HepG2 (cell line): ENCODE data around the gene DSG2. TPM values are rescaled to one million over a fixed set of nuclear protein-coding genes. Genes with fewer than 3 reads are reported as not detected.

Experiments
- AKNA ChIP-seq: sonication (generic); formaldehyde crosslinking; IDR thresholded peaks from 2 replicates; pipeline ENCODE4 v1.4.0; 2020; ENCODE audit warnings: missing genetic modification reagents, borderline replicate concordance
- CBX1 ChIP-seq: IDR thresholded peaks from one replicate; pipeline ENCODE4 v1.6.1; 2016; ENCODE audit warnings: antibody characterized with exemption, low read depth
- CEBPG ChIP-seq: IDR thresholded peaks from 2 replicates; pipeline ENCODE4 v1.6.1; 2016
- DNMT1 ChIP-seq: sonication (generic); formaldehyde crosslinking; IDR thresholded peaks from 2 replicates; pipeline ENCODE4 v1.5.1; 2020; ENCODE audit warnings: mild to moderate bottlenecking, missing genetic modification reagents
- DPF2 ChIP-seq: sonication (generic); formaldehyde crosslinking; IDR thresholded peaks from 2 replicates; pipeline ENCODE4 v1.4.0; 2020; ENCODE audit warnings: mild to moderate bottlenecking, low read depth, missing genetic modification reagents, borderline replicate concordance
- ETV5 ChIP-seq: IDR thresholded peaks from 2 replicates; pipeline ENCODE4 v1.6.1; 2018; ENCODE audit warnings: missing biosample characterization, missing genetic modification reagents, inconsistent platforms, borderline replicate concordance
- FOXM1 ChIP-seq: sonication (generic); formaldehyde crosslinking; IDR thresholded peaks from 2 replicates; pipeline ENCODE4 v1.5.0; 2020; ENCODE audit warnings: missing genetic modification reagents
- KAT8 ChIP-seq: IDR thresholded peaks from 2 replicates; pipeline ENCODE4 v1.6.1; 2016; ENCODE audit warnings: missing genetic modification reagents, missing compliant biosample characterization
- KLF9 ChIP-seq: IDR thresholded peaks from 2 replicates; pipeline ENCODE4 v1.6.1; 2016; ENCODE audit warnings: low read depth
- MED13 ChIP-seq: sonication (generic); formaldehyde crosslinking; IDR thresholded peaks from 2 replicates; pipeline ENCODE4 v1.5.0; 2020; ENCODE audit warnings: missing genetic modification reagents
- NCOA2 ChIP-seq: sonication (generic); formaldehyde crosslinking; IDR thresholded peaks from 2 replicates; pipeline ENCODE4 v1.8.0; 2022; ENCODE audit warnings: inconsistent platforms
- NFYC ChIP-seq: IDR thresholded peaks from 2 replicates; pipeline ENCODE4 v1.6.1; 2016; ENCODE audit warnings: missing genetic modification reagents, missing compliant biosample characterization
- NR2F1 ChIP-seq, 2 experiments: fragments of 450-650 bp in 1 of 2; formaldehyde crosslinking in 1 of 2; IDR thresholded peaks; 2 replicates each; pipeline versions ENCODE4 v1.5.0 to v1.6.1; 2016 to 2020; ENCODE audit warnings: mild to moderate bottlenecking in 1 of 2, missing compliant biosample characterization in 1 of 2, missing genetic modification reagents in 1 of 2, moderate library complexity in 1 of 2
- RARA ChIP-seq: IDR thresholded peaks from 2 replicates; pipeline ENCODE4 v1.6.1; 2016; ENCODE audit warnings: missing genetic modification reagents, missing compliant biosample characterization
- REXO4 ChIP-seq: sonication (generic); formaldehyde crosslinking; IDR thresholded peaks from 2 replicates; pipeline ENCODE4 v1.8.0; 2022; ENCODE audit warnings: missing genetic modification reagents, mild to moderate bottlenecking, borderline replicate concordance
- SUZ12 ChIP-seq: fragments of 150-350 bp; IDR thresholded peaks from 2 replicates; pipeline ENCODE4 v1.6.1; 2014; ENCODE audit warnings: low read depth, low read length
- TEF ChIP-seq: sonication (generic); formaldehyde crosslinking; IDR thresholded peaks from 2 replicates; pipeline ENCODE4 v1.5.0; 2020; ENCODE audit warnings: missing genetic modification reagents
- ZBTB10 ChIP-seq: sonication (generic); formaldehyde crosslinking; IDR thresholded peaks from 2 replicates; pipeline ENCODE4 v1.4.0; 2020; ENCODE audit warnings: missing genetic modification reagents, borderline replicate concordance
- ZBTB2 ChIP-seq: sonication (generic); formaldehyde crosslinking; IDR thresholded peaks from 2 replicates; pipeline ENCODE4 v1.8.0; 2022; ENCODE audit warnings: low read depth, missing genetic modification reagents
- ZFP41 ChIP-seq: sonication (generic); formaldehyde crosslinking; IDR thresholded peaks from 2 replicates; pipeline ENCODE4 v1.4.0; 2020; ENCODE audit warnings: mild to moderate bottlenecking, missing genetic modification reagents, borderline replicate concordance
- ZNF615 ChIP-seq: sonication (generic); formaldehyde crosslinking; IDR thresholded peaks from 2 replicates; pipeline ENCODE4 v1.5.0; 2020; ENCODE audit warnings: mild to moderate bottlenecking, missing genetic modification reagents, borderline replicate concordance
- polyA plus RNA-seq, 8 experiments: library from polyadenylated mRNA; depleted of rRNA in 3 of 8; stranded (reverse) in 7 of 8; unstranded in 1 of 8; fragments of >200 nt; fragmentation: Illumina TruSeq in 4 of 8; extraction: Trizol in 4 of 8; gene quantifications; 2 replicates each; pipeline versions ENCODE4 v1.2.1 to v1.2.3, GENCODE V29; 2011 to 2016; ENCODE audit warnings: low read depth in 4 of 8, missing spikeins in 1 of 8, mixed read lengths in 1 of 8; ENCODE audit not compliant: insufficient read depth in 1 of 8
- total RNA-seq, 5 experiments: library from RNA; depleted of rRNA; stranded (reverse); fragments of >200 nt; fragmentation: Illumina TruSeq; extraction: Trizol; gene quantifications; 2 replicates each; pipeline ENCODE4 v1.2.3, GENCODE V29; 2016; ENCODE audit warnings: low read depth in 1 of 5

The DSG2 gene
- total and polyA plus RNA-seq, 2 of the 13 experiments (the other 11 are each of a cell fraction or from before 2014, with no cell fraction given), result 23.3 to 66.7 TPM

GRCh38 chr18:31583185-31583854 lies 85.3 kb downstream of the DSG2 start (continued):
- TF ChIP-seq AKNA (CRISPR knock-in tag) (no peak), TEF (CRISPR knock-in tag) (peak; percentile 56; the same call in 1 of the 2 replicates), ZFP41 (CRISPR knock-in tag) (no peak), KAT8 (CRISPR knock-in tag) (0 out of 2 replicates have a peak, but pooled peaks have one; percentile 11), ZBTB10 (CRISPR knock-in tag) (peak; percentile 60; the same call in 1 of the 2 replicates), KLF9 (CRISPR knock-in tag) (no peak), RARA (CRISPR knock-in tag) (peak; percentile 89), DPF2 (no peak), NFYC (CRISPR knock-in tag) (no peak), DNMT1 (CRISPR knock-in tag) (no peak), FOXM1 (CRISPR knock-in tag) (no peak), CEBPG (peak; percentile 68), CBX1 (no peak), NCOA2 (CRISPR knock-in tag) (peak; percentile 47; the same call in 1 of the 2 replicates), SUZ12 (no peak), MED13 (CRISPR knock-in tag) (no peak), ZBTB2 (CRISPR knock-in tag) (no peak), ZNF615 (CRISPR knock-in tag) (no peak), NR2F1 (CRISPR knock-in tag; IDR thresholded peaks at IDR 0.05) (peak; percentile 44 to 60; a peak in 3 of 4 replicates), REXO4 (CRISPR knock-in tag) (no peak), ETV5 (CRISPR knock-in tag) (peak; percentile 44; the same call in 1 of the 2 replicates)
